Measurements from ENCODE around the gene C1QTNF4.

The C1QTNF4 gene

GRCh38 chr11:47592970-47593369 lies 1.2 kb downstream of the C1QTNF4 start:
- no peak overlapping the region for H3K4me3 ChIP-seq (ENCODE audit: low read depth, low read length)
- no peak for TF ChIP-seq CTCF (IDR thresholded peaks at IDR 0.05; ENCODE audit: low read depth, low read length)

GRCh38 chr11:47592251-47592650 lies 2.0 kb downstream of the C1QTNF4 start:
- no peak overlapping the region for H3K4me3 ChIP-seq (ENCODE audit: low read depth, low read length)
- TF ChIP-seq CTCF (IDR thresholded peaks at IDR 0.05; ENCODE audit: low read depth, low read length), result no peak

- H3K4me3 ChIP-seq (ENCODE audit: low read depth, low read length), result no peak overlapping the region
- TF ChIP-seq CTCF (IDR thresholded peaks at IDR 0.05; ENCODE audit: low read depth, low read length), result no peak
Observed at GRCh38 chr11:47591764-47592163, 2.4 kb downstream of the C1QTNF4 start.

- H3K4me3 ChIP-seq (ENCODE audit: low read depth, low read length), result no peak overlapping the region
- no peak for TF ChIP-seq CTCF (IDR thresholded peaks at IDR 0.05; ENCODE audit: low read depth, low read length)
Observed at GRCh38 chr11:47589977-47590861, 4.0 kb downstream of the C1QTNF4 start.

GRCh38 chr11:47589584-47589976 lies 4.6 kb downstream of the C1QTNF4 start:
- no peak overlapping the region for H3K4me3 ChIP-seq (ENCODE audit: low read depth, low read length)
- TF ChIP-seq CTCF (IDR thresholded peaks at IDR 0.05; ENCODE audit: low read depth, low read length), result no peak

- TF ChIP-seq CTCF (IDR thresholded peaks at IDR 0.05; ENCODE audit: low read depth, low read length), result no peak
- no peak overlapping the region for H3K4me3 ChIP-seq (ENCODE audit: low read depth, low read length)
Observed at GRCh38 chr11:47589118-47589517, 5.1 kb downstream of the C1QTNF4 start.

GRCh38 chr11:47587723-47588326 lies 6.4 kb downstream of the C1QTNF4 start:
- H3K4me3 ChIP-seq (ENCODE audit: low read depth, low read length), result no peak overlapping the region
- no peak for TF ChIP-seq CTCF (IDR thresholded peaks at IDR 0.05; ENCODE audit: low read depth, low read length)

Measured in WI38 (cell line).